ENCODE data around the gene EXT2.

GRCh38 chr11:44268614-44269080, 173.2 kb downstream of the EXT2 start:
- TF ChIP-seq CTCF (conservative IDR thresholded peaks at IDR 0.05; ENCODE audit: low read depth, low read length) (no peak), EZH2 (IDR thresholded peaks at IDR 0.05; ENCODE audit: low read length, unreplicated experiment) (no peak), EZH2phosphoT487 (IDR thresholded peaks at IDR 0.05; ENCODE audit: borderline replicate concordance, low read length) (no peak)
